Tibial nerve (tissue), 4 donors: ENCODE measurements around the gene PIGS.

Experiments
- EP300 ChIP-seq, 2 donors: sonication (generic); formaldehyde crosslinking; IDR thresholded peaks; one replicate each; pipeline ENCODE4 v1.6.1; 2017; ENCODE audit warnings: antibody characterized with exemption in 2 of 2, mild to moderate bottlenecking in 1 of 2
- TF ChIP-seq, protein P1 (sequence below), 5 experiments: fragments of 200-600 bp in 3 of 5; fragments of 450-650 bp in 2 of 5; sonication (generic) in 3 of 5; IDR thresholded peaks; one replicate each; pipeline ENCODE4 v1.5.1; 2016 to 2019; ENCODE audit warnings: antibody characterized with exemption in 5 of 5, mild to moderate bottlenecking in 3 of 5, moderate library complexity in 2 of 5

DNA sequence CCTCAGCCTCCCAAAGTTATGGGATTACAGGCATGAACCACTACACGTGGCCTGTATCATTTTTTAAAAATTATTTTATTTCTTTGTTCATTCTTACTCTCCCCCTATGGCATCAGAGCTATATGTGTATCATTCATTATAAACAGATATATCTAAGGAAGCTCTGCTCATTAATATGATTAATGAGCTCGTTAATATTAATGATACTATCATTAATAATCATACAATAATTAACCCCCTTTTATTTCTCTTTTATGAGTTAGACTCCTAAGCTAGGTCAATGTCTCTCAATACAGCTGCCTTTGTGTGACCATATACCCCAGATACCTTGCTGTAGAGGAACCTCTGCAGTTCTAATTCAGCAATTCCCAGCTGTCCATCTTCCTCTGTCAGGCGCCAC lies 47.1 kb upstream of the PIGS start:
- TF ChIP-seq, protein P1, sequence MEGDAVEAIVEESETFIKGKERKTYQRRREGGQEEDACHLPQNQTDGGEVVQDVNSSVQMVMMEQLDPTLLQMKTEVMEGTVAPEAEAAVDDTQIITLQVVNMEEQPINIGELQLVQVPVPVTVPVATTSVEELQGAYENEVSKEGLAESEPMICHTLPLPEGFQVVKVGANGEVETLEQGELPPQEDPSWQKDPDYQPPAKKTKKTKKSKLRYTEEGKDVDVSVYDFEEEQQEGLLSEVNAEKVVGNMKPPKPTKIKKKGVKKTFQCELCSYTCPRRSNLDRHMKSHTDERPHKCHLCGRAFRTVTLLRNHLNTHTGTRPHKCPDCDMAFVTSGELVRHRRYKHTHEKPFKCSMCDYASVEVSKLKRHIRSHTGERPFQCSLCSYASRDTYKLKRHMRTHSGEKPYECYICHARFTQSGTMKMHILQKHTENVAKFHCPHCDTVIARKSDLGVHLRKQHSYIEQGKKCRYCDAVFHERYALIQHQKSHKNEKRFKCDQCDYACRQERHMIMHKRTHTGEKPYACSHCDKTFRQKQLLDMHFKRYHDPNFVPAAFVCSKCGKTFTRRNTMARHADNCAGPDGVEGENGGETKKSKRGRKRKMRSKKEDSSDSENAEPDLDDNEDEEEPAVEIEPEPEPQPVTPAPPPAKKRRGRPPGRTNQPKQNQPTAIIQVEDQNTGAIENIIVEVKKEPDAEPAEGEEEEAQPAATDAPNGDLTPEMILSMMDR (IDR thresholded peaks at IDR 0.05) = no peak
- TF ChIP-seq EP300 (IDR thresholded peaks at IDR 0.05) = no peak
